NK-92 (cell line): ENCODE data around the gene PTPRM.

Source experiments
- DNase-seq: peaks from one replicate; lab custom pipeline; 2025; ENCODE audit not compliant: unreplicated experiment; lab: John Stamatoyannopoulos, UW

Gene PTPRM

GRCh38 chr18:7567474-7568425, 634 bp downstream of the PTPRM start:
- DNase-seq, result no peak

DNA sequence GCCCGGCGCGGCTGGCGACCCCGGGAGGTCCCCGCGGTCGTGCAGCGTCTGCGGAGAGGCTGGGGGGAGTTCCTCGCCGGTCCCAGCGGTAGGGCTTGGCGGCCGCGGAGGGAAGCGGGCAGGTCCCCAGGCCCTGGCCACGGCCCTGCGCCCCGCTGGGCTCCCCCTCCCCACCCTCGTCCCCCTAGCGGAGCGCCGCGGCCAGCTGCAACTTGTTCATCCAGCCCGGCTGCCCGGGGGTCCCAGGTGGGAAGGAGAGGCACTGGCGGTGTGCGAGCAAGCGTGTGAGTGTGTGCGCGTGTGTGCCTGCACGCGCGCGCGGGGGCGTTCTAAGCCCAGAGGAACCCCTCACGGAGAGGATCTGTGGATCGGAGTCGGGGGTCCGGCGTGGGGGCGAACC, 1.3 kb downstream of the PTPRM start:
- no peak for DNase-seq

DNA sequence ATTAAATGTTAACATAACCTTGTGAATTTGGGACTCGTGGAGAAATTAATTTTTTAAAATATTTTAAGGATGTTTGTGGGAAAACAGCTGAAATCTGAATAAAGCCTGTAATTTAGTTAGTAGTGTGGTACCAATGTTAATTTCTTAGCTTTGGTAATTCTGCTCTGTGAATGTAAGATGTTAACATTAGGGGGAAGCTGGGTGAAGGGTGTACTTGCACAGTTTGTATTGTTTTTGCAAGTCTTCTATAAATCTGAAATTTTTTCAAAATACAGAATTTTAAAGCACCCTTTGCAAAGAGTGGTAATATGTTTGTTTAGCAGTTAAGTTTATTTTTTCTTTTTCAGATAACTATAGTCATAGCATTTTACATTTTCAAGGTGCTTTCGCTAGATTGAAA, 4.5 kb downstream of the PTPRM start:
- DNase-seq, result no peak

GRCh38 chr18:7572822-7573221, 5.7 kb downstream of the PTPRM start:
- DNase-seq, result no peak

DNA sequence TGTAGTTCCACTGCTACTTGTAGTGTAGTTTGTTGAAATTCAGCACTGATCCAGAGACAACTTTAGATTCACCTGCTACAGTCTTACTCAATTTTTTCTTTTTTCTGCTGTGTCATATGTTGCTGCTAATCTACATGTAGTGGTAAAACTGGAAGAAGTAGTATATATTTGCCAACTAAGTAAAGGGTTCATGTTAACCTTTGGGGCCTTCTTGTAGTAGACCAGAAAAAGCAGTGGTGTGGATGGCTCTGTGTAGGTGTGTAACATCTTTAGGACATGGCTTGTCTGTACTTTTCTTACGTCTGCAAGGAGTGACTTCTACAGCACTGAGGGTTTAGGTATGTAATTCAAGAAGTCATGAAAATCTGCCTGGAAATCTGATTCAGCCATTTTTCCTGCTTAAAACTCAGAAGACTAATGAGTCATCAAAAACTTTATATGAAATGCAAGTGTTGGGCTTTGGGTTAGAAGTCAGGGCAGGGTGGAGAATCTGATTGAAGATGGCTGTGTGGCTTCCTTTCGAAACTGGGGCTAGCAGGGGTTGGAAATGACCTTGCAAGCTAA, 8.4 kb downstream of the PTPRM start:
- DNase-seq, result no peak

DNA sequence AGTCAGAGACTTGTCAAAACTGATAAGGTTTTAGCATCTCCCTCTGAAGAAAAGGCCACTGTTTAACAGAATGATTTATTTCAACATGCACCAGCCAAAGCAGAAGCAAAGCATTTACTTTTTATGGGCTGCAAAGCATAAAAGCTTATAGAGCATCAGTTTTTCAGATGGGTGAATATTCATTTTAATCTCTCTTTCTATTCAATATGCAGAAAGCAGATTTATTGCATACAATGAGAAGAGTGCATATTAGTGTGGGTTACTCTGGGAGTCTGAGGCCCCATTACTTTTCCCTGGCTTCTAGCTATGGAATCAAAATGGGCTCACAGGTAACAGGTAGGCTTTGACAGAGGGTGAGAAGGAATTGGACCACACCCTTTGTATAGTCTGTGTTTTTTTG, 9.0 kb downstream of the PTPRM start:
- DNase-seq, result no peak

DNA sequence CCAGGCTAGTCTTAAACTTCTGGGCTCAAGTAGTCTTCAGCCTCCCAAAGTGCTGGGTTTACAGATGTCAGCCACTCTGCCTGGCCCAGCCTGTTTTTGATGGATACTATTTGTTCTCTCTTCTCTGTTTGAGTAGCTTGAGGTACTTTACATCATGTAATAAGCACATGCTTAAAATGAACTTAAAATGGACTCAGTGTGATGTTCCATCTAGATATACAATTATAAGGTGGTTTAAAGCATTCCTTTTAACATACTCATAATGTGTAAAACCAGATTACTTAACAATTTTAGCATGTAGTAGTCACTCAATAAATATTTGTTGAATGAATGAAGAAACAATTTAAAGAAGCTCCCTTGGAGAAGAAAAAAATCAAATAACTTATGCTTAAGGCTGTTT, 9.6 kb downstream of the PTPRM start:
- no peak for DNase-seq

DNA sequence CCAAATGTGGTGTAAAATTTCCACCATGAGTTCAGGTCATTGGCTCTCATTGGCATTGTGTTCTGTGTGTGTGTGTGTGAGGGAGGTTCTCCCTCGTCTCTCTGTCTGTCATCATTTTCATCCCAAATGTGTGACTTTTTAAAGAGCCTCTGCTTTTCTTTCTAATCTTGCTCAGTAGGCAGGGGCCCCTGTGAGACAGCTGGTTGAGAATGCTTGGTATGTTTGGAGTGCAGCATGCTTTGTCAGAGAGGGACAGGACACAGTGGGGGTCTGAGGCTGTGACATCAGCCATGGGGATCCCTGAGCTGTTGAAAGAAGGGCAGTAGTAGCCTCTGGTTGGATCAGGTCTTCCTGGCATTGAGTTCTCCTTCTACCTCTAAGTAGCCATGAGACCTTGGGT, 10.6 kb downstream of the PTPRM start:
- DNase-seq, result no peak

DNA sequence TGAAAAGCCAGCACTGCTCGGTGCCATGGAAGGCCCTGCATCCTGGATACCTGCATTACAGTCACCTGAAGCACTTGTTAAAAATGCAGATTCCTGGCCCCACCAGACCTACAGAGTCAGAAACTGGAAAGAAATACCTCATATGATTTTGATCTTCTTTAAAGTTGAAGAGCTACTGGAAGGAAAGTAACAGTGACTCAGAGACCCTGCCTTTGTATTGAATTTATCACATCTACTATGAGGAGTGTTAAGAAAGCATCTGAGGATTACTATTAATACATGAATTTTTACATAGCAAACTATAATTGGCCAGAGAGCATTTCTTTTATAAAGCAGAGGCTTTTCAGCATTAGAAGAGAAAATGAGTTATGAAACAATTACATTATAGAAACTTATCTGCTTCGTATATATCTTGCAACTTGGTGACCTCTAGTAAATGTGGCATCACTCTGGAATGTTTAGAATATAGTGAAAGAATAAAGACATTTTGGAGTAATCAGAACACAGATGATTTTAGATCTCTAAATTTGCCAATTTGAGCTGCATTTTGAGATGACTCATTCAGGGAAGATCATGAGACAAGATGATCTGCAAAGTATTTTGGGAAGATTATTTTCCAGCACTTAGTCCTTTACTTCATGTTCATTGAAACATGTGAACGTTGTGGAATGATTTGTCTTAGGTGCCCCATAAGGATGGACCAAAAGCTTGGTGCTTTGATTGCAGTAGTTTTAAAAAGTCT, 12.2 kb downstream of the PTPRM start:
- no peak for DNase-seq

GRCh38 chr18:7579918-7580542, 12.9 kb downstream of the PTPRM start:
- DNase-seq, result no peak

DNA sequence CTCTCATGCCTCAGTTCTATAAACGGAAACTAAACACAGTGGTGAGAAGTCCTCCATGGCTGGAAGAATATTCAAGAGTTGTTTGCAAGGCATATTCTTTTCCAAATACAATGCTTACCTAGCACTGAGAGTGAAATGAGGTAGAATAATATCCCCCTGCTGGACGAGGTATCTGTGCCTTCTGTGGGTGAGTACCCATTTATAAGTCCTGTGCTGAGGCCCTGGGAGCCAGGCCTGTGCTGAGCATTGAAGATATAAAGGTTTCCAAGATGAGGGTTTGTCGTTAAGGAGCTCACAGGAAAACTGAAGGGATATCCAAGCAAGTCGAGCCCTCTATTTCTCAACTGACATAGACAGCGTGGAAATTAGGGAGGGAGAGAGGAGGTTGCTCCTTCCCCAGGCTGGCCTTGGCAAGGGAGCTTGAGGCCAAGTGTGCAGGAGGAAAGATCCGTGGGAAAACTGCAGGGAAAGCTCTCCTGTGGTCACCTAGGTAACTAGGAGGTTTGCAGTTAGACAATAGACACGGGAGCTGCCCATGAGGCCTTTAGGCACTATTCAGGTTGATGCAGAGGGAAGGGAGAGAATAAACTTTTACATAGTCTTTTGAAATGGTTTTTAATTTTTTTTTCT, 17.6 kb downstream of the PTPRM start:
- no peak for DNase-seq

GRCh38 chr18:7585276-7585670, 18.2 kb downstream of the PTPRM start:
- DNase-seq, result no peak

GRCh38 chr18:7586379-7586778, 19.3 kb downstream of the PTPRM start:
- no peak for DNase-seq

DNA sequence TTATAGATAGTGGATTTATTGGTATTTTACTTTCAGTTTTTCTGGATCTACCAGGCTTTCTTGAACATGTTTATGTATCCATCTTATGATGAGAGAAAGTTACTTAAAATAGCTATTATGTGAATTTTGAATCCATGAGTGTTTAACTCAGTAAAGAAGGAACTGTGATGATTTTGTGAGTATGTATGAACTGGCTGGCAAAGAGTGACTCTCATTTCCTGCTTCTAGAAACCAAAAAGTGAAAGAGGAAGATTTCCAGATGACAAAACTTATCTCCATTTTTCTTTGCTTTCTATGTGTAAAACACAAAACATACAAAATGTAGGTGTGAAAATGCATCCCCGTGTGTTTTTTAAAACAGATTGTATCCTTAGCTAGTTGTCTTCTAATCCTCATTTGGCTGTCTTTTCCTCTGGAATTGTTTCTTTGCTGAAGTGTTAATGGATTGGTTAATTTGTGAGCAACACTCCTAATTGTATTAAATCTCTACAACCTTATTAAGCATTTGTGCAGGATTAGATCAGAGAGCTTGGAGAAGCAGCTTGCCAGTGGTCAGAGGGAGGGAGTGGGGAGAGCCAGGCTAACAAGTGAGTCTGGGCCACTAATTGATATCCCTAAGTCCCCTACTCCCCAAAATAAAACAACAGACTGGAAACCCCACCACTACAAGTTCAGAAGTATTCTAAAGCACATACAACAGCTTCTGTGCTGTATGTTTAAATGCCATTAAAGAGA, 23.9 kb downstream of the PTPRM start:
- no peak for DNase-seq

- DNase-seq, result no peak
Measured at GRCh38 chr18:7592305-7593071, 25.4 kb downstream of the PTPRM start.

DNA sequence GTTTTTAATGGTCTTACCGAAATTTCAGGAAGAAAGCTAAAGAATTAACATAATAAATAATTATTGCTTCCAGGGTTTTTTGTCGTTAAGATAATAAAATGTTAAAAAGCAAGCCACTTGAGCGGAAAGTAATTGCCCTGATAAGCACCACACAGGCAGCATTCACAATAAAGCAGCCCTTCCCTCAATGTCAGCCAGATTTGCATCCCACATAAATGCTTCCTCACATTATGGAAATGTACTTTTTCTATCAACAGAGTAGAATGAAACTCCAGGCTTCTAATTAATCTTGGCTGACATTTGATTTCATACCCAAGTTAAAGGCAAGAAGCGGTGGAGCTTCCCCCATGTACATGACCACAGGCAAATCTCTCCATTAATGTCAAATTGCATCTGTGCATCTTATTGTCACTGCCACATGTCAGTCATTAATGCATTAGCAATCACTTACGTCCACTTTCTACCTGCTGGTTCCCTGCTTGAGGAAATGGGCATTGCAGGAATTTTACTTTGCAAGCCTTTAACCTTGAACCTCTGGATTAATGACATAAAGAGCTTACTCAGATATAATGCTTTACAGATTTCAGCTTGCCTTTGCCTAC, 26.2 kb downstream of the PTPRM start:
- DNase-seq, result no peak

DNA sequence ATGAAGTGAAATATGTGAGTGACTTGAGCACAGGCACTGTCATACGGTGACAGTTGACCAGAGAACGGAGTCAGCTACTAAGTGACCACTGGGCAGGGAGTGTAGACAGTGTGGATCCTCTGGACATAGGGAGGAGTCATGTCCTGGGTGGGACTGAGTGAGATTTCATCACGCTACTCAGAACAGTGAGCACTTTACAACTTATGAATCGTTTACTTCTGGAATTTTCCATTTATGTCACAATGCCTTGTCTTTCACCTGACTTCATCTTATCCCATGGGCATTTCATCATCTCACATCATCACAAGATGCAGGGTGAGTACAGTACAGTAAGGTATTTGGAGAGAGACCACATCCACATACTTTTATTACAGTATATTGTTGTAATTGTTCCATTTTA, 29.0 kb downstream of the PTPRM start:
- no peak for DNase-seq

GRCh38 chr18:7597500-7597899, 30.4 kb downstream of the PTPRM start:
- no peak for DNase-seq
